H1 (cell line): ENCODE measurements around the gene VASN. TPM values are rescaled to one million over a fixed set of nuclear protein-coding genes. Genes with fewer than 3 reads are reported as not detected.

Source experiments
- CTCF ChIA-PET: fragments of 300-600 bp; sonication (Branson Sonifier 250); formaldehyde crosslinking; loops from one replicate; lab custom pipeline; 2021; ENCODE audit not compliant: partially characterized antibody; lab: Charles Lee
- POLR2A ChIA-PET: fragments of 300-600 bp; sonication (Branson Sonifier 250); formaldehyde crosslinking; loops from one replicate; lab custom pipeline; 2021; ENCODE audit warnings: inconsistent platforms; ENCODE audit not compliant: partially characterized antibody; lab: Charles Lee
- DNase-seq, 2 experiments: peaks; one replicate each; pipeline versions ENCODE4 v3.0.0 to v3.0.0-alpha.2; 2010 to 2022; ENCODE audit warnings: low spot score in 2 of 2, low read depth in 1 of 2, mixed read lengths in 1 of 2
- FAIRE-seq: peaks from 2 replicates; lab custom pipeline; 2011; peaks lifted over from hg19 to GRCh38; lab: Jason Lieb, UNC
- H2AFZ ChIP-seq: 2 replicates; pipeline ENCODE4 v1.8.1; 2012; ENCODE audit warnings: low read length, inconsistent platforms
- H2AK5ac ChIP-seq: 2 replicates; pipeline ENCODE4 v1.6.1; 2013; ENCODE audit warnings: low read depth, low read length
- H2BK120ac ChIP-seq: replicated peaks from 2 replicates; pipeline ENCODE3; 2013; ENCODE audit warnings: low read depth, low read length, inconsistent platforms
- H2BK12ac ChIP-seq: 2 replicates; pipeline ENCODE4 v1.6.1; 2013; ENCODE audit warnings: low read depth, low read length
- H2BK15ac ChIP-seq: 2 replicates; pipeline ENCODE4 v1.6.1; 2013; ENCODE audit warnings: low read length
- H2BK20ac ChIP-seq: 2 replicates; pipeline ENCODE4 v1.6.1; 2013; ENCODE audit warnings: low read length
- H2BK5ac ChIP-seq: 2 replicates; pipeline ENCODE4 v1.6.1; 2013; ENCODE audit warnings: low read depth, low read length
- H3K14ac ChIP-seq: 2 replicates; pipeline ENCODE4 v1.6.1; 2013; ENCODE audit warnings: inconsistent platforms; ENCODE audit not compliant: insufficient read length
- H3K18ac ChIP-seq: 2 replicates; pipeline ENCODE4 v1.6.1; 2013; ENCODE audit warnings: low read length; ENCODE audit errors: extremely low read depth
- H3K23ac ChIP-seq: 2 replicates; pipeline ENCODE4 v1.6.1; 2013; ENCODE audit warnings: inconsistent platforms; ENCODE audit not compliant: insufficient read length
- H3K23me2 ChIP-seq: 2 replicates; pipeline ENCODE4 v1.6.1; 2013; ENCODE audit warnings: low read depth, low read length
- H3K27ac ChIP-seq: 2 replicates; pipeline ENCODE4 v1.6.1; 2011; ENCODE audit warnings: low read depth, low read length, inconsistent platforms
- H3K27me3 ChIP-seq, 4 experiments: replicated peaks in 1 of 4; 1 replicate in 1 of 4; 2 replicates in 3 of 4; pipeline versions ENCODE4 v1.6.1 to v1.8.1; 2011 to 2013; ENCODE audit warnings: low read length in 3 of 4, mild to moderate bottlenecking in 3 of 4, inconsistent platforms in 2 of 4, mixed read lengths in 2 of 4, moderate library complexity in 1 of 4; ENCODE audit not compliant: control insufficient read depth in 3 of 4, insufficient read depth in 3 of 4; ENCODE audit errors: extremely low read depth in 1 of 4
- H3K36me3 ChIP-seq, 4 experiments: 2 replicates each; pipeline versions ENCODE4 v1.6.1 to v1.8.1; 2011 to 2013; ENCODE audit warnings: mild to moderate bottlenecking in 4 of 4, low read length in 3 of 4, moderate library complexity in 2 of 4, control low read depth in 1 of 4, inconsistent platforms in 1 of 4; ENCODE audit not compliant: insufficient read depth in 4 of 4, control insufficient read depth in 2 of 4
- H3K4ac ChIP-seq: replicated peaks from 2 replicates; pipeline ENCODE3; 2013; ENCODE audit warnings: low read length, low read depth, mixed read lengths, inconsistent platforms; ENCODE audit not compliant: insufficient read length
- H3K4me1 ChIP-seq, 4 experiments: replicated peaks in 1 of 4; 1 replicate in 1 of 4; 2 replicates in 3 of 4; pipeline versions ENCODE4 v1.6.1 to v1.8.1; 2011 to 2013; ENCODE audit warnings: low read length in 3 of 4, inconsistent platforms in 2 of 4, mixed read lengths in 1 of 4; ENCODE audit not compliant: insufficient read depth in 4 of 4, control insufficient read depth in 3 of 4
- H3K4me2 ChIP-seq, 2 experiments: 2 replicates each; pipeline versions ENCODE4 v1.6.1 to v1.8.1; 2011 to 2013; ENCODE audit warnings: low read depth in 2 of 2, low read length in 2 of 2, control low read depth in 1 of 2, inconsistent platforms in 1 of 2, mild to moderate bottlenecking in 1 of 2; ENCODE audit not compliant: insufficient read depth in 1 of 2
- H3K4me3 ChIP-seq, 4 experiments: fragments of 200-600, 300-600 bp in 1 of 4; sonication (generic), shearing (Covaris generic), sonication (Bioruptor Twin) in 1 of 4; 2 replicates each; pipeline versions ENCODE4 v1.5.1 to v1.8.1; 2011 to 2016; ENCODE audit warnings: low read length in 4 of 4, low read depth in 3 of 4, control low read depth in 2 of 4, inconsistent platforms in 2 of 4, mild to moderate bottlenecking in 2 of 4, mixed read lengths in 1 of 4, moderate library complexity in 1 of 4; ENCODE audit not compliant: insufficient read depth in 2 of 4; ENCODE audit errors: extremely low read depth in 1 of 4
- H3K56ac ChIP-seq: replicated peaks from 2 replicates; pipeline ENCODE3; 2013; ENCODE audit warnings: low read depth, mild to moderate bottlenecking, mixed read lengths, low read length, inconsistent platforms; ENCODE audit not compliant: insufficient read length
- H3K79me1 ChIP-seq: 2 replicates; pipeline ENCODE4 v1.6.1; 2013; ENCODE audit warnings: low read depth, low read length, control low read depth
- H3K79me2 ChIP-seq, 2 experiments: 2 replicates each; pipeline versions ENCODE4 v1.6.1 to v1.8.1; 2012 to 2013; ENCODE audit warnings: low read length in 2 of 2, mild to moderate bottlenecking in 2 of 2, inconsistent platforms in 1 of 2; ENCODE audit not compliant: insufficient read depth in 2 of 2, control insufficient read depth in 1 of 2
- H3K9ac ChIP-seq, 4 experiments: replicated peaks in 1 of 4; 1 replicate in 1 of 4; 2 replicates in 3 of 4; pipeline versions ENCODE4 v1.6.1 to v1.8.1; 2011 to 2013; ENCODE audit warnings: low read depth in 3 of 4, low read length in 3 of 4, control low read depth in 2 of 4, mild to moderate bottlenecking in 2 of 4, moderate library complexity in 2 of 4, inconsistent platforms in 1 of 4; ENCODE audit errors: extremely low read depth in 1 of 4
- H3K9me3 ChIP-seq, 2 experiments: 2 replicates each; pipeline versions ENCODE4 v1.6.1 to v1.8.1; 2012 to 2013; ENCODE audit warnings: mild to moderate bottlenecking in 2 of 2, moderate library complexity in 2 of 2, control low read depth in 1 of 2, inconsistent platforms in 1 of 2, low read depth in 1 of 2, low read length in 1 of 2, mixed read lengths in 1 of 2; ENCODE audit not compliant: insufficient read depth in 2 of 2
- H4K20me1 ChIP-seq, 2 experiments: replicated peaks in 1 of 2; 2 replicates each; pipeline versions ENCODE3 to v1.8.1; 2011 to 2013; ENCODE audit warnings: inconsistent platforms in 2 of 2, low read length in 2 of 2, mild to moderate bottlenecking in 1 of 2; ENCODE audit not compliant: insufficient read depth in 2 of 2, control insufficient read depth in 1 of 2
- H4K5ac ChIP-seq: 2 replicates; pipeline ENCODE4 v1.6.1; 2013; ENCODE audit warnings: low read length, low read depth, mixed read lengths, inconsistent platforms; ENCODE audit not compliant: insufficient read length
- H4K8ac ChIP-seq: 2 replicates; pipeline ENCODE4 v1.8.0; 2013; ENCODE audit warnings: mild to moderate bottlenecking, moderate library complexity, low read length, inconsistent platforms; ENCODE audit not compliant: insufficient read depth; ENCODE audit errors: extremely low read depth
- H4K91ac ChIP-seq: replicated peaks from 2 replicates; pipeline ENCODE3; 2013; ENCODE audit warnings: low read length, mixed read lengths, inconsistent platforms; ENCODE audit not compliant: insufficient read length
- WGBS, 2 experiments: shearing (Covaris generic) in 1 of 2; methylation state at CpG; one replicate each; pipeline versions ENCODE4 v1.1.6 to v1.1.7; 2013 to 2015; ENCODE audit warnings: low lambda C conversion rate in 2 of 2, mixed read lengths in 2 of 2, inconsistent platforms in 1 of 2, low coverage in 1 of 2, missing lambda C conversion rate in 1 of 2; ENCODE audit not compliant: insufficient replicate concordance in 2 of 2, insufficient coverage in 1 of 2, insufficient read length in 1 of 2; ENCODE audit errors: extremely low coverage in 1 of 2, missing lambda C conversion rate in 1 of 2; 5-methylcytosine and 5-hydroxymethylcytosine counted together
- polyA plus RNA-seq, 7 experiments: library from polyadenylated mRNA; depleted of rRNA in 3 of 7; stranded (reverse) in 5 of 7; unstranded in 2 of 7; fragments of >200 nt in 5 of 7; fragments of 200-250 nt in 2 of 7; gene quantifications; 1 replicate in 5 of 7; 2 replicates in 1 of 7; 4 replicates in 1 of 7; pipeline versions ENCODE4 v1.2.1 to v1.2.3, GENCODE V29; 2011 to 2013; ENCODE audit warnings: missing spikeins in 2 of 7, mixed read lengths in 2 of 7
- total RNA-seq: library from RNA; stranded (reverse); fragmentation: NEBNext Ultra II Directional; extraction: Animal tissue kit (Norgen Biotek cat#: 25700); gene quantifications from 2 replicates; pipeline ENCODE4 v1.2.1, GENCODE V29; 2021

VASN gene
- total and polyA plus RNA-seq, 2 of the 8 experiments (the other 6 are each of a cell fraction or from before 2014, with no cell fraction given) = 9.6 to 11.3 TPM

DNA sequence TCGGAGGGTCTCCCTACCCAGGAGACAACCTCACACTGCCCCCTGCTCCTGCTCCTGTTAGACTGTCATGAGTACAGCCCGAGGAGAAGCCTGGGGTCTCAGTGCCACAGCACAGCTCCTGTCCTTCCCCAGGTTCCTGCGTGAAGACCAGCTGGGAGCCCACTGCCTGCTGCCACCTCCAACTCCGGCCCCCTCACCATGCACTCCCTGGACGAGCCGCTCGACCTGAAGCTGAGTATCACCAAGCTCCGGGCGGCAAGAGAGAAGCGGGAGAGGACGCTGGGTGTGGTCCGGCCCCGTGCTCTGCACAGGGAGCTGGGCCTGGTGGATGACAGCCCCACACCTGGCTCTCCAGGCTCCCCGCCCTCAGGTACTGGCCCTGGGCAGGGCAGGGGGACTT, 39.6 kb upstream of the VASN start:
- POLR2A ChIA-PET = interaction anchor here (0.6 to 16.2 kb wide), 9 partner anchors 9 to 157 kb away, joined by 3 to 154 read pairs (median 5); partner anchors contain the start of genes PAM16 and TFAP4
- CTCF ChIA-PET = interaction anchor here (0.7 to 17.1 kb wide), 23 partner anchors 9 to 132 kb away, joined by 3 to 211 read pairs (median 6); partner anchors contain the start of gene CORO7
- DNase-seq = no peak

More for the DNA sequence above, 39.6 kb upstream of the VASN start:
- Histone ChIP-seq H3K4me2 (no peak overlapping the region), H2BK5ac (no peak overlapping the region), H2AFZ (no peak overlapping the region), H2BK20ac (no peak overlapping the region), H3K27ac (no peak overlapping the region), H3K14ac (no peak overlapping the region), H3K56ac (no peak overlapping the region), H3K4me3 (no peak overlapping the region), H2BK15ac (no peak overlapping the region), H3K18ac (no peak overlapping the region), H3K4ac (no peak overlapping the region), H3K23me2 (peaks cover 3% of the 10 kb centered on the region; the same call in 1 of the 2 replicates), H3K27me3 (no peaks in the 10 kb centered on the region), H3K79me2 (peaks cover 0 to 9% of the 10 kb centered on the region in 2 experiments; a peak in 2 of 4 replicates), H2BK120ac (no peak overlapping the region), H4K20me1 (peaks cover 3 to 19% of the 10 kb centered on the region in 2 experiments), H4K5ac (no peak overlapping the region), H2BK12ac (no peak overlapping the region), H3K4me1 (peaks cover 5 to 12% (median 9%) of the 10 kb centered on the region in 4 experiments), H4K8ac (no peak overlapping the region), H3K9ac (no peak overlapping the region; a peak in 1 of 7 replicates), H3K9me3 (no peaks in the 10 kb centered on the region), H3K79me1 (peaks cover 7% of the 10 kb centered on the region), H3K36me3 (peaks cover 0 to 6% (median 0%) of the 10 kb centered on the region in 4 experiments; a peak in 3 of 8 replicates), H2AK5ac (no peak overlapping the region), H4K91ac (no peak overlapping the region), H3K23ac (no peak overlapping the region)
- WGBS, 2 experiments = 98% methylated on average over 14 of the region's 14 CpGs; no CpG with 5 or more reads in 1 of the 2 experiments
- no peak for FAIRE-seq
